GM18909 (cell line): Measurements from ENCODE around the gene MAS1L.
"Not testable (repeated sequence)": the region's sequence is repeated elsewhere in the genome, so short reads cannot be mapped to it uniquely, and the experiment has no call there.

Experiments used
- ATAC-seq: cut with Tn5 transposase; IDR thresholded peaks from one replicate; pipeline ENCODE4 v1.9.1; 2021; ENCODE audit warnings: mild to moderate bottlenecking; ENCODE audit not compliant: unreplicated experiment, poor library complexity

Gene MAS1L

DNA sequence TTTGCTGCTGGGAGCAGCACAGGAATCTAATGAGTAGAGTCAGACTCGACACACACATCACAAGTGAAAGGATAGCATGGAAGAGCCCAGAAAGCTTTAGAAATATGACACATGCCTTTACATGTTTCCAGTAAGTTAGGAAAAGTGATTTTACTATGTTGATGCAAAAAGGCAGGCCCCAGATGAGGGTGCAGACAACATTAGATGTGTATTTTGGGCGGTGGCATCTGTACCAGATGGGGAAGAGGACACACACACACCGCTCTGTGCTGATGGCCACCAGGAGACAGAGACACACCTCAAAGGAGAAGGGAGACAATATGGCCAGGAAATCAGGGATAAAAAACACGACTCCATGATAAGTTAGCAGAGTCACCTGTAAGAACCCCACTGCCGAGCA, 625 bp downstream of the MAS1L start:
- ATAC-seq, result no peak

DNA sequence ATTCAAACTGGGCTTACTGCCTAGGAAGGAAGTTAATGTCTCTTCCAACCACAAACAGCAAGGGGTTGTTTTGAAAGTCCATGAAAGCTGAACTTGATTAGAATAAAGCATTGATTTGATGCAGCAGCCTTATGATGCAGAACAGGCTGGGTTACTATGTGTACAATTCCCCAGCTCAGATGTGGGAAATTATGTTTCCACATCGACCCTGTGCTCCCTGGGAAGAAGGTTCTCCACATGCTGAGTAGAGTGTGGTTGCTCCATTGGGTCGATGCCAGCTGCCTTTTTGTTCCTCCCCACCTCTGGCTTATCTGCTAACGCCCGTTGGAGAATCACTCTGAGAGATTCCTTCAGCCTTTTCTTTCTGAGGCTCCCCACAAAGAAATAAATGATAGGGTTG, 1.2 kb downstream of the MAS1L start:
- ATAC-seq, result no peak

DNA sequence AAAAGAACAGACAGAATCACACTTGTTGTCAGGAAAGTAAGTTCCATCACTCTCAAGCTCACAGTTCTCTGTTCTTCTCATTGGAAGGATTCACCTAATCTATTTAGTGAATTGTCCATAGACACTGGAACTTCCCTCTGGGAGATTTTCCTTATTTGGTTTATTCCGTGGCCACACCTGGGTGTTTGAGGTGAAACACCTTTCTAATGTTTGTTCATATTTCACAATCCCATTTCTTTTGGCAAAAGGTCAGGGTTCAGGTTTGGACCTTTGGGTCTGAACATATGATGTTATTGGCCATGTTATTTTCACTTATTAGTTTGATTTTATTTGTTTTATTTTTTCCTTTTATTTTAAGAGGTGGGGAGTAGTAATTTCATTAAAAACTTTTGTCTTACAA, 4.0 kb downstream of the MAS1L start:
- no peak for ATAC-seq

DNA sequence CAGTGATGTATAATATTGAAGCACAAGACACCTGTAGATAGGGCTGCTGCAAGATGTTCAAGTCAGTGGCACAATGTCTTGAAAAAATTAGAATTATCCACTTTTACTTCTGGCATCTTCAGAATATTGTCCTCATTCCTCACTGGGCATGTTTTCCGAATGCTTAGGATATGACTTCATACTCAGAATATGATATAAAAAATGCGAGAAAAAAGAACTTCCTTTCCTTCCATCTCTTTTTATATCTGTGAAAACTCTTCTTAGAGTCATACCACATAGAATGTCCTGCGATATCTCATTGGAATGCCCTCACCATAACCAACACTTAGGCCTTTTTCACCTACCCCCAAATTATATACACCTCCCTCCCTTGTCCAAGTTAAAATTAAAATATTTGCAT, 4.6 kb downstream of the MAS1L start:
- ATAC-seq, result no peak

DNA sequence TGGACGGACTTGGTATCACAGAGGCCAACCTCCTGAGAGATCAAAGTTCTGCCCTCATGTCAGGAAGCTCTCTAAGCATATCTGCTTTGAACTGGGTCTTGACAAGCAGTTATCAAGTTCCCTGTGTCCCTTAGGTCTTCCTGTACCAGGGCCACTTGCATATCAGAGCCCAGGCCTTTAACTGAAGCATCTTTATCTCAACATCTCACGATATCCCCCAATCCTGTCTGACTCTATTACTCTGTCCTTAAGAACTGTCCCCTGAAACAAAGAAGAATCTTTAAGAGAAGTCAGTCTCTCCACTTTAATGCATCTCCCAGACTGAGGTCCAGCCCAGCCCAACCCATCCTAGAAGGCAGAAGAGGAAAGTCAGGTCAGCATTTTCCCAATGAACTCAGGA, 8.2 kb downstream of the MAS1L start:
- no peak for ATAC-seq

DNA sequence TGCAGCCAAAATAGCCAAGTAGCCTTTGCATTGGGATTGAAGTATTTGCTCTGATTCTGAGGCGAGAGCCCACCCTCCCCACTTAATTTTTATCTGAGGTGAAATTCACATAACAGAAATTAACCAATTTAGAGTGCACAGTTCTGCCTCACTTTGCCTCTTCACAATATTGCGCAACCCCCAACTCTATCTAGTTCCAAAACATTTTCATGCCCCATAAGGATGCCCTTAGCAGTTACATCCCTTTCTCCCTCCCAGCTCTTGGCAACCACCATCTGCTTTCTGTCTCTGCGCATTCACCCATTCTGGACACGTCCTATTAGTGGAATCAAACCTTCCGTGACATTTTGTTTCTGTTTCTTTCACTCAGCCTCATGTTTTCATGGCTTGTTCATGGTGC, 9.0 kb downstream of the MAS1L start:
- ATAC-seq, result no peak

DNA sequence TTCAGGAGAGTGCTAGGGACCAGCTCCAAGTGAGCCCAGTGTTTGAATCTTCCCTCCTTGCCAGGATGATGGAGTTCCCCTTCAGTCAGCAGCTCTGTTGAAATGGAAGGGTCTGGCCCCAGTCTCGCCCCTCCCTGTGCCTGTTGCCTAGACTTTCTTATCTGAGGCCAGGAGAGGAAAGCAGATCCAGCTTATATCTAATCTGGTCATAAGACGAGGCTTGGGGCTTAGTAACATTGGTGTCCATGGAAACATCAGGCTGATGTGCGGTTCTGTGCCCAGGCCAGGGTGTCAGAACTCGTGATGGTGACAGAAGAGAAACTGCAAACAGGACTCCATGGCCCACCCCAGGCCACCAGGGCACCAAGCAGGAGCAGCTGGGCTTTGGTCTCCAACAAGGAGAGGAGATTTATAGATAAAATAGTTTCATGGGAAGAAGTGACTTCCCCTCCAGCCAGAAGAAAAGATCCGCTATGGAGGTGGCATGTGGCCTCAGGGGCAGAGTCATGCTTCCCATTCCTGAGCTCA, 9.8 kb downstream of the MAS1L start:
- no peak for ATAC-seq

DNA sequence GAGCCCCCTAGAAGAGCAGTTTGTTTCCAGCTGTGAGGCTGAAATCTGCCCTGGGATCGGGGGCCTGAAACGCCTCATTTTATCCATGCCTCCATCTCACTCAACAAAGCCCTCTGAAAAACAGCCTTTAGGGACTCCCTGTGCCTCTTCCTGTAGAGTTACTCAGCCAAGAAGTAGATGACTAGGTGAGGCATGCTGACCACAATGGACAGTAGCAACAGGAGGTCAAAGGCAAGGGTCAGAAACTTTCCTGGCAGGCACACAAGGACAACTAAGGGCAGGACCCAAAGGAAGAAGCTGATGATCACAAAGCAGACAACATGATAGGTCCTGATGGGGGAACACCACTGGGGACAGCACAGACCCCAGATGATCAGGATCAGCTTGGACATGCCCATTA, 12.8 kb downstream of the MAS1L start:
- no peak for ATAC-seq

DNA sequence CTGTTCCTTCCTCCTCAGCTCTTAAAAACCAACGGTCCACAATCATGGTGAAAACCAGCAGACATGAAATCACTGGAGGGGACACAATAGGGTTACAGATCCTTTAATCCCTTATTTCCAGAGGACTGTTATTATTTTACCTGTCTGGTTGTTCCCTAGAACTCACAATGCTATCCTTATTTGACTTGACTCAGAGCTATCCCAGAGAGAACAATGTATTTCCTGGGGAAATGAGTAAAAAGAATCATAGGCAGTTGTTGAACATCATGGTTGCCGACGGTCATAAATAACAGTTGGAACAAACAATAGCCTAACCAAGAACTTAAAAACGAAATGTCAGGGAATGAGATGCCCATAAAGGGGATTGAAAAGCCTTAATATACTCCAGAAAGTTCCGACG, 21.5 kb downstream of the MAS1L start:
- ATAC-seq, result no peak

DNA sequence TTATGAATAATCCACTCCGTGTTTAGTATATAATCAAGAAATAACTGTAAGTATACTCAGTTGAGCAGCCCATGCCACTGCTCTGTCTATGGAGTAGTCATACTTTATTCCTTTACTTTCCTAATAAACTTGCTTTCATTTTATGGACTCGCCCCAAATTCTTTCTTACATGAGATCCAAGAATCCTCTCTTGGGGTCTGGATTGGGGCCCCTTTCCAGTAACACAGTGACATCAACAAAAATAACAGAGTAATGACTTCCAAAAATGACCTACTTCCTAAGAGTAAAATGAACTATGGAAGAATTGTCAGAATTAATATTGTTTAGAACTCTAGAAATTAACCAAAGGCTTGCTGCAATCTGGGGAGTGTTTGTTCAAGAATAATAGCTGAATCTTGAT, 22.0 kb downstream of the MAS1L start:
- ATAC-seq, result no peak

DNA sequence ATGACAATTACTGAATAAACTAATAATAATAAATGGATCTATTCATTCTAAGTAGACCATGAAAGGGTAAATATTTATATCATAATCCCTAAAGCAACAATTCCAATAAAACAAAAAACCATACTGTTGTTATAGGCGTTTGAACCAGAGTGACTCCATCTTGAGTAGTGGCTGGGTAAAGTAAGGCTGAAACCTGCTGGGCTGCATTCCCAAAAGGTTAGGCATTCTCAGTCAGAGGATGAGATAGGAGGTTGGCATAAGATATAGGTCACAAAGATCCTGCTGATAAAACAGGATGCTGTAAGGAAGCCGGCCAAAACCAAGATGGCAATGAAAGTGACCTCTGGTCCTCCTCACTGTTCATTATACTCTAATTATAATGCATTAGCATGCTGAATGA, 22.5 kb downstream of the MAS1L start:
- no peak for ATAC-seq

DNA sequence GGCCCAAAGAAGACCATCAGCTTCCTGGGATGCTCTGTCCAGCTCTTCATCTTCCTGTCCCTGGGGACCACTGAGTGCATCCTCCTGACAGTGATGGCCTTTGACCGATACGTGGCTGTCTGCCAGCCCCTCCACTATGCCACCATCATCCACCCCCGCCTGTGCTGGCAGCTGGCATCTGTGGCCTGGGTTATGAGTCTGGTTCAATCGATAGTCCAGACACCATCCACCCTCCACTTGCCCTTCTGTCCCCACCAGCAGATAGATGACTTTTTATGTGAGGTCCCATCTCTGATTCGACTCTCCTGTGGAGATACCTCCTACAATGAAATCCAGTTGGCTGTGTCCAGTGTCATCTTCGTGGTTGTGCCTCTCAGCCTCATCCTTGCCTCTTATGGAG, 25.7 kb downstream of the MAS1L start:
- ATAC-seq, result no peak

DNA sequence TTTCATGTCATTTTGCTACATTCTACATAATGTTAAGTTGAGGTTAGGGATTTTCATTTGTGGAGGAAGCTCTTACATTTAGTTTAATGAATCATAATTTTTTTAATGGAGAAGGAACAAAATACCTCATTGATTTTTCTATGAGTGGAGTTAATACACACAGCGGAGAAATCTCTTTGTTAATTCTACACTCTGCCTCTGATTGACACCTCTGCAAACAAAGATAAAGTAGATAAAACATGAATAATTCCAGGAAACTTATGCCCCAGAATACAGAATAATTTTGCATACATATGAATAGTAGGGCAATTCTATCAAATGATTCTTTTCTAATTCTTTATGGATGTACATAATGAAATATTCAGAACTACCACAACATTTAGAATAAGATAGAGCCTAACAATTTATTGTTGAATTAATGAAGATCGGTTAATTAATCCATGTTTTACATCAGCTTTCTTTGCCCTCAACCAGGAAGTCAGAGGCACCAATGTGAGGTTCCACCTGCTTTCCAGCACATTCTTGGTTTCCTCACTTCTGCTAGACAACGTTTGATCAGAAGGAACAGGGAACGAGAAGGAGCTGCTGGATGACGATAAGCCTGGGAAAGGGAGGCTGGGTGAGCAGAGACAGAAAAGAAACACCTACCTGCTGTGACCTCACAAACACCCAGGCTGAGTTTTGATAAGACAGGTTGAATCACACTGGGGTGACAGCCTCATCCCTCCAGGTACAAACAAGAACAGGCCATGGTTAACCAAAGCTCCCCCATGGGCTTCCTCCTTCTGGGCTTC, 26.5 kb downstream of the MAS1L start:
- no peak for ATAC-seq

DNA sequence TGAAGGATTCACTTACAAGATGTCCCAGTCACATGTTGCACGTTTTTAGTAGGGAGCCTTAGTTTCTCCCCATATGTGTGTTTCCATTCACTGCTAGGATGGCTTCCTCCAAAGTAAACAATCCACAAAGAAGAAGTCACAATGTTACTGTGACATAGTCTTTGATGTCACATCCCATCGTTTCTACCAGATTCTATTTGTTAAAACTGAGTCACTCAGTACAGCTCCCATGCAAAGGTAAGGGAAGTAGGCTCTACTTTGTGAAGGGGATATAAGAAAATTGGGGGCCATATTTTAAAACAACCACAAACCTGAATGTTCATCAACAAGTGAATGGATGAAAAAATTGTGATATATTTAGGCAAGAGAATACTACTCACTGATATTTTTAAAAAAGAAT, 30.8 kb downstream of the MAS1L start, which contains the start of the genes OR11A1 and OR2H1:
OR11A1 (minus strand) TSS at position 101 of the 400 bp plus-strand sequence. CDS start 29,430 bp downstream, outside the sequence.
OR2H1 (plus strand) TSS at position 185 of the 400 bp plus-strand sequence. CDS start 4,615 bp downstream, outside the sequence.
- ATAC-seq, result no peak

DNA sequence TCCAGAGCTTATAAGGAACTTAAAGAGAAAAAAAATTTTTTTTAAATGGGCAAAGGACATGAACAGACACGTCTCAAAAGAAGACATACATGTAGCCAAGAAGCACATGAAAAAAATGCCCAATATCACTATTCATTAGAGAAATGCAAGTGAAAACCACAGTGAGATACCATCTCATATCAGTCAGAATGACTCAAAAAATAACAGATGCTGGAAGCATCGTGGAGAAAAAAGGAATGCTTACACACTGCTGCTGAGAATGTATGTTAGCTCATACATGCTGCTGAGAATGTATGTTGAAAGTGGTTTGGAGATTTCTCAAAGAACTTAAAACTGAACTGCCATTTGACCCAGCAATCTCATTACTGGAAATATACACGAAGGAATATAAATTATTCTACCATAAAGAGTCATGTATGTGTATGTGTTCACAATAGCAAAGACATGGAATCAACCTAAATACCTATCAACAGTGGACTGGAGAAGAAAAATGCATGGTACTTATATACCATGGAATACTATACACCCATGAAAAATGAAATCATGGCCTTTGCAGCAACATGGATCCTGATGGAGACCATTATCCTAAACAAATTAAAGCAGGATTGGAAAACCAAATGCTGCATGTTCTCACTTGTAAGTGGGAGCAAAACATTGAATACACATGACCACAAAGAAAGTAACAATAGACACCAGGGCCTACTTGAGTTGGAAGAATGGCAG, 36.1 kb downstream of the MAS1L start:
- no peak for ATAC-seq

DNA sequence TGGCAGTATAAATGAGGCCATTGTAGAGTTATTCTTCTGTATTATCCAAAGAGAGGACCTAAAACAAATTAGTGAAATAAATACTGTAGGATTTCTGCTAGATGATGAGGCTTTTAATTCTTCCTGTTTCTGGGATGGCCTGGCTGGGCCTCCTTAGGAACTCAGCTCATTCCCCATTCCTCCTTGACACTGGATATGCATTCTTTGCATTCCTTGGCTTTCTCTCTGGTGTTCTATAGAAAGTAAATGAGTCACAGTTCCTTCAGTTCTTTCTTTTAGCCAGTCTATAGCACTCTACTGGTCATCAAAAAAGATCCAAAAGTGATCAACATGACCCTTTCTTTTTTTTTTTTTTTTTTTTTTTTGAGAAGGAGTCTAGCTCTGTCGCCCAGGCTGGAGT, 40.1 kb downstream of the MAS1L start:
- no peak for ATAC-seq

DNA sequence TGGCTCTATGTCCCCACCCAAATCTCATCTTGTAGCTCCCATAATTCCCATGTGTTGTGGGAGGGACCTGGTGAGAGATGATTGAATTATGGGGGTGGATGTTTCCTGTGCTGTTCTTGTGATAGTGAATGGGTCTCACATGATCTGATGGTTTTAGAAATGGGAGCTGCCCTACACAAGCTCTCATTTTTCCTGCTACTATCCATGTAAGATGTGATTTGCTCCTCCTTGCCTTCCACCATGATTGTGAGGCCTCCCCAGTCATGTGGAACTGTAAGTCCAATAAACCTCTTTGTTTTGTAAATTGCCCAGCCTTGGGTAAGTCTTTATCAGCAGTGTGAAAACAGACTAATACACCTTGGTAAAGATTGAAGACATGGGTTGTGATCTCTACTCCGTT, 43.7 kb downstream of the MAS1L start:
- not testable (repeated sequence) for ATAC-seq

DNA sequence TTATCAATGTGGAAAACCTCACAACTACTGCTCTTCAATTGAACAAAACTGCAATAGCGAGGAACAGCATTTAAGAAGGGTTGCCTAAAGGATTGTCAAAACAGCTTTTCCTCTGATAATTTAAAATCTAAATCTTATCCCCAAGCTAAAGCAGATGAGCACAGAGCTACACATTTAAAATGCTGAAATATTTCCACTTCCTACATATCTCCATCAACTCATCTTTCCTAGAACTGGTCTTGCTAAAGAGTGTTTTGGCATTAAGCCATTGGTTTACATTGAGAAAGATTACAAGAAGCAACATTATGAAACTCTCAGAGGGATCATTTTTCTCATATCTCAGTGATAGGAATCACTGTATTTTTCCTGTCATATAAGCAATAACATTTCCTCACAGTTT, 45.0 kb downstream of the MAS1L start:
- ATAC-seq, result no peak

DNA sequence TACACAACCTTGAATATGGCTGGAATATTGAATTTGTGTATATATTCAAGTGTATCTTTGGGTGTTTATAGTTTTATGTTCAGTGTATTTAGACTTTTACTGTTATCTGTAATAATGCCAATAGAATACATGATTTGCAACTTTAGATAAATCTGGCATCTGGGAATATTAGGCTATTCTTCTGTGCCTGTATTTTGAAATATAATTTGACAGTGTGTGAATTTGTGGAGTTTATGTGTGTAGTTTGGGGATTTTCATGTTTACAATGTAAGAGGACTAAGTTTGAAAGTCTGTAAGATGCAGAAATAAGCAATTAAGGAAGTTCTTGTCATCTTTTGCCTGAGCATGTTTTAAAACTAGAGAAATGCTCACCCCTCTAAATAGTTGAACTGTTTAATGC, 48.8 kb downstream of the MAS1L start, which contains the start of gene OR10C1:
OR10C1 (plus strand) TSS at position 301 of the 400 bp plus-strand sequence. CDS start 710 bp downstream, outside the sequence.
- no peak for ATAC-seq

DNA sequence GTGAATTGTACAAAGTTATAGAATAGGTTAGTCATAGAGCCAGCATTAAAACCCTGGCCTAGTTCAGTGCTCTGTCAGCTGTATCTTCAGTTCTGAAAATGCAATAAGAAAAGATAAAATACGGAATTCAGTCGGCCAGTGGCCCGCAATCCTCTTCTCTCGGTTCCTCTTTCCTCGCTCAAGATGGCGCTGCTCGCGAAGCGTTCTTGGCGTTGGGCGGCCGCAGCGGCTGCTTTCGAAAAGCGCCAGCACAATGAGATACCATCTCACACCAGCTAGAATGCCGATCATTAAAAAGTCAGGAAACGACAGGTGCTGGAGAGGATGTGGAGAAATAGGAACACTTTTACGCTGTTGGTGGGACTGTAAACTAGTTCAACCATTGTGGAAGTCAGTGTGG, 51.0 kb downstream of the MAS1L start:
- ATAC-seq, result not testable (repeated sequence)
